Amniotic epithelial cell (primary cell): ENCODE data around the gene DNHD1.

Experiments
- DNase-seq: peaks from one replicate; pipeline ENCODE4 v3.0.0-alpha.2; 2010; ENCODE audit warnings: low read depth

DNHD1 gene

DNA sequence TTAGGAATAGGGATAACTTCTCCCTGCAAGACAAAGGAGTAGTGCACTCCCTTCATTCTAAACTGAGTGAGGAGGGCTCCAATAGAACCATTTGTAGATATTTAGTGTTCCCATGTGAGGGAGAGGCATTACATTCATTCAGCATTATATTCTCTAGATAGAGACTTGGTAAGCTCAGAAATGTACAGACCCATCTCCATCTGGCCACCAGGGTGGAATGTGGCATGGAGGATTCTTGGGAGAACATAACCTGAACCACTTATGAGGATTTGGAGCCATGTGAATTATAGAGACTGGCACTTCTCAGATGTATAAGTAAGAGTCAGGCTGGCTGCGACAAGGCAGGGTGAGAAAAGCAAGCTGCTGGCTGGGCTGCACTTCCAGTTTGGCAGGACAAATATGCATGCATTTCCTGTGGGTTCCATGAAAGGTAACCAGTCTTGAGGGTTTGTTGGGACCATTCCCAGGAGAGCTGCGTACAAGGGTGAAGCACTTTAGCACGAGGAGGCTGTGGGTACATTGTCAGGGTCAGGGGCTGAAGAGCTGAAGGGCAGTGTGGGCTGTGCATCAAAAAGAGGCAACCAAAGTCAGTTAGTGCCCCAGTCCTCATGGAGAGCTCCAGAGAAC lies 97.2 kb downstream of the DNHD1 start:
- DNase-seq: no peak

DNA sequence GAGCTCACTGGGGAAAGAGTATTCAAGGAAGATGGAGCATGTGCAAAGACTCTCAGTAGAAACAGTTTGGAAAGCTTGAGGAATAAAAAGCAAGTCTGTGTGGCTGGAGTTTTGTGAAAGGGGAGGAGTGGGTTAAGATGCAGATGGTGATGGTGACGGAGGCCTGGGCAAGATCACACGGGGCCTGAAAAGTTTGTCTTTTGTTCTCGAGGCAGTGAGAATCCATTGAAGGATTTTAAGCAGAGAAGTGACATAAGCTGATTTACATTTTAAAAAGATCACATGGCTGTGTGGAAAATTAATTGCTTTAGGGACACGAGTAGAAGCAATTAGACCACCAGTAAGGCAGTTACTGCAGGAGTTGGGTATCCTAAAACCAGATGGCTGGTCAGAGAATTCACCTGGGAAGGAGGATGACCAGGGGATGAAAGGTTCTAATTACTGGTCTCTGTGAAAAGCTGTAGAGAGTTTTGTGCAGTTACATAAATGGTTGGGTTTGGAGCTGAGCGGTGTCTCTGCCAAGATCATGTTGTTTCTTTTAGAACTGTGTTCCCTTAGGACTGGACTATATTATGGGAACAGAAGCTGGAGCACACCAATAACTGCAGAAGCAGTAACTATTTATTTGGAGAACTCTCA lies 99.3 kb downstream of the DNHD1 start:
- no peak for DNase-seq

DNA sequence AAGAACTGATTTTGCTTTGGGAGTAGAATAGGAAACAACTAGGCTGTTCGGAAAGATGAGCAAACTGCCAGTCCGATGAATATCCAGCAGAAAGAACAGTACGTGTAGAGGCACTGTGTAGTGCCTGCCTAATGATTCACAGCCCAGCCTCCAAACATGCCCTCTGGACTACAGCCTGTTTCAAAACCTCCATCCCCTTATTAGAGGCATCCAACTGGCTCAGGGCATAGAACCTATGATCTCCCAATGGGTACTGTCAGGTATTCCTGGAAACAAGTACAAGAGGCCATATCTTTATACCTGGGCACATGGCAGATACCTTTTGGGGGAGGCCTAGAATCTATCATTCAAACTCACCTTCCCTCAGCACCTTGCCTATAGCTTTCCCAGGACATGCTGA lies 101.5 kb downstream of the DNHD1 start:
- DNase-seq: no peak

DNA sequence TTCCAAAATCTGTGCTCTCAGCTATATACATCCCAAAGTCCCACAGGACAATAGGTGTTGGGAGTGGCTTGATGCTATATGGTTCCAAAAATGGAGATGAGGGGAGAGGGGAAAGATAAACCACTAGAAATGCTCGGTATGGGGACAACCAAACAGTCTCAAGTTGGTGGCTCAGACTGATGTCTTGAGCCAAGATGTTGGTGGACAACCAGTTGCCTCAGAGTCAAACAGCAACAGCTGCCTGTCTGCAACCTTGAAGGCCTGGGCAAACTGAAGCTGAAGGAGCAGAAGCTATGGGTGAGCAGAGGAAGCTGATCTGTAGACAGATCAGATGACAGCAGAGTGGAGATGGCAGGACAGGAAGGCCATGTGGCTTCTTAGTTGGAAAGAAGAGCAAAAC lies 102.4 kb downstream of the DNHD1 start:
- DNase-seq: no peak

DNA sequence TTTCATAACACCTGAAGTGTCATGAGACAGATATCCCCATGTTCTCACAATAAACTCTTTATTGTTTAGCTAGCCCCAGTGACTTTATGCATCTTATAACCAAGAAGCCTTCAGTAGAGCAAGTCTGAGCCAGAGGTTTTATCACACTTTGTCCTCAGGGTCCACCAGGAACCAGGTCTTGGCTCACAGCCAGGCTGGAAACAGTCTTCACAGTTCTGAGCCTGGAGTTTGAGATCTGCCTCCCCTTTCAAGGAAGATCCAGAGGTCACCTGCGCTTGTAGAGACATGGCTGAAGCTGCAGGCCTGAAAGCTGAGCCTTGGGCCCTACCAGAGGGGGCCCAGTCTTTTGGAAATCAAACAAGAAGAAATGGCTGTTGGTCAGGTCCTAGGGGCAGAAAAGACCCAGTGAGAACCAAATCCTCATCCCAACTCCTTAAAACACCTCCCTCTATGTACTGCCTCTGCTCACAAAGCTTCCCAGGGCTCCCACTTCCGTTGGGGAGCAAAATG lies 102.9 kb downstream of the DNHD1 start:
- no peak for DNase-seq

DNA sequence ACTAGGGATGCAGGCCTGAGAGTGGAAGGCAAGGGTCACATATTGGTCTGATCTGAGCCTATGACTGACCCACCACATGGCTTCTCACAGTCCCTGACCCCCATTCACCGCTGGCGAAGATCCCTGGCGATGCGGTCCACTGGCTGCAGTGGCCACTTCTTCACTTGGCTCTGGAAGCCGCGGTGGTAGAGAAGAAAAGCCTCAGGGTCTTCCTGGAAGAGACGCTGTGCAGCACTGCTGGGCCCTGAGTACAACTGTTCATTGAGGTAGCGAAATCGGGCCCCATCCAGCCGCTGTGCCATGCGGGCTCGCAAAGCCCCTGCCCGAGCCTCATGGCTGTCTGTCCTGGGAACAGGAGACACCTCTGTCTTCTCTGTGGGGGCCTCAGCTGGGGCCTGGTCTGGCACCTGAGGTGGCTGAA lies 104.0 kb downstream of the DNHD1 start:
- DNase-seq: no peak

DNA sequence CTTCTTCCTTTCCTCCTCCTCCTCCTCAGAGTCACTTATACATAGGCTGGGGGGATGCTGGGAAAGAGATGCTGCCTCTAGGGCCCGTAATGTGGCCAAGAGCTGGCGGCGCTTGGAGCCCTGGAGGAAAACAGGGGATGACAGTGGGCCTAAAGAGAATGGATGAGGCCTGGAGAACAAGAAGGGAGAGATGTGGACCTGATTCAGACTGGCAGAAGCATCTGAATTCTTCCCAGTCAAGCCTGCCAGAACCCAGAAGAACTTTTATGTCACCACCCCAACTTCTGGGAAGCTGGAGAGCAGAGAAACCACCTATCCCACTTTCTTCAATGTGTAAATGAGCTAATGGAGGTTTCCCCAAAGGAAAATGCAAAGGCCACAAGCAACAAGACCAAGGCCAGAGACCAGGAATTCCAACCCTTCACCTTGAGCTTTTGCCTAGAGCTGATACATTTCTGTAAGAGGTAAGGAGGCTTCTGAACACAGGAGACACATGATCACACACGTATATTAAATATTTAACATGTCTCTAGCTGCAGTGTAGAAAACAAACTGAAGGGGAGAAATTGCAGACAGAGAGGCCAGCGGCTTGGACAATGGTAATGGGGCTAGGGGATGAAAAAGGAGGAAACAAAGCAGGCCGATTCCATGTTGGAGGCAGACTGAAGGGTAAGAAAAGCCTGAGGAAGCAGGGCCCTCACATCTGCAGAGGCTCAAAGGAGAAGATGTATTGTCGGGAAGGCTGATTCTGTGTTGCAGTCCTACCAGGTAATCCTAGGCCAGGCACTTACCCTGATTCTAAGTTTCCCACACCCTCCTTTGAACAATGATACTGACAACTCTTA lies 105.2 kb downstream of the DNHD1 start:
- no peak for DNase-seq

DNA sequence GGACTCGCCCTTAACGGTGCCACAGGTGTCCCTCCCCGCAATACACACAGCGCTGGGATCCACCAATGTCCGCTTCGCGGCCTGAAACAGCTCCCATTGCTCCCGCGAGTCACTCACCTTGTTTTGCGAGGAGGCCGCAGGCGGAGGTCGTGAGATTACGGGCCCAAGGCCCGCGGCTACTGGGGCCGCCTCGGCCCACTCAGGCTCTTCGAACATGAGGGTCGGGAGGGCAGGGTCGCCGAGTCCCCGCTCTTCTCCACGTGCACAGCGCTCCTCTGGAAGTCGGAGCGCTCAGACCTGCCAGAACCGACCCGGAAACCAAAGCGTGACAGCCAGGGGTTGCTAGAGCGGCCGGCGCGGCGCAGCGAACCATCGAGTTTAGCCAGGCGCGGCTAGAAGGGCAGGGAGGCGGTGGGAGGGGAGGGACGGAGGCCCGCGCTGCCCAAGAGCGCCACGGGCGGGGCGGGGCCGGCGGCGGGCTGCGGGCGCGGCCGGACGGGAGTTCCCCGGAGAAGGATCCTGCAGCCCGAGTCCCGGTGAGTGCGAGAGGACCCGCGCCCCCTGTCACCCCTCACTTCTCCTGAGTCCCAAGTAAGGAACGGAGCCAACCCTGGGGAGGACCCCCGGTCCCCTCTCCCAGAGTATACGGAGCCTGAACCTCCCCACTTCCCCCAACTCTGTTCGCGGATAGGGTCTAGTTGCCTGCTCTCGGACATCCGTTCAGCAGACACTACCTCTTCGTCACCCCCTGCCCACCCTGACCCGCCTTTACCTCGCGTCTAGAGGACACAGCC lies 106.4 kb downstream of the DNHD1 start, which contains the start of the genes ILK and RRP8:
TSS of gene ILK (plus strand) at position 488 of the 794 bp plus-strand sequence. CDS start 498 bp downstream, outside the sequence.
TSS of gene RRP8 (minus strand) at position 330 of the 794 bp plus-strand sequence. CDS start at position 216, 114 bp downstream.
- DNase-seq: peak; percentile 84

DNA sequence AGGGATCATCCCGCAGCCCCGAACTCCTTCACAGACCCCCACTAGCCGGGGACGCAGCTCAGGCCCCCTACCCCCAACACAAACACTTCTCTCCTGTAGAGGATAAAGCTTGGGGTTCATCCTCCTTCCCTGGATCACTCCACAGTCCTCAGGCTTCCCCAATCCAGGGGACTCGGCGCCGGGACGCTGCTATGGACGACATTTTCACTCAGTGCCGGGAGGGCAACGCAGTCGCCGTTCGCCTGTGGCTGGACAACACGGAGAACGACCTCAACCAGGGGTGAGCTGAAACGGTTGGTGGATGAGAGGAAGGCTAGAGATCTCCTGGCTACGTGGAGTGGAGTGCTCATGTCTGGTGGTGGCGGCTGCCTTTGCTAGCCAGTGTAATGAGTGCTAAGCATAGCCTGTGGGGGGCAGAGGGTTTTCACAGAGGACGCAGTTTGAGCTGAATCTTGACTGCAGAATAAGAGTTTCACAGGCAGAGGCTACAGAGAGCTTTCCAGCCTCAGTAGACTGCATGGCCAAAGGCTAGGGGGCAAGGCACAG lies 107.1 kb downstream of the DNHD1 start:
- DNase-seq: peak; percentile 55

DNA sequence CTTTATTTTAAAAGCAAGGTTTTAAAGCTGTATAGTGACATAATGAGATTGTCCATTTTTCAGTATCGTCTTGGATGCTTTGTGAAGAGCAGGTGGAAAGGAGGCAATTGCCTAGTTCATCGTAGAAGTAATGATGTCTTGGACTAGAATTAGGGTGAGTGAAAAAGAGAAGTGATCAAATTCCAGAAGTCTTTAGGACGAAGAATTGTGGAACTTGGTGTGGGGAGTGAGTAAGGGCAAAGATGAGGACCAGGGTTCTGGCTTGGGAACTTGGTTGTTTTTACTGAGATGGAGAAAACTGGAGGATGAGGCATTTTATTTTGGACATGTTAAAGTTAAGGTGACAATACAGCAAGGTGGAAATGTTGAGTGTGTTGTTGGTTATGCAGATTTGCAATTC lies 107.7 kb downstream of the DNHD1 start:
- DNase-seq: no peak

DNA sequence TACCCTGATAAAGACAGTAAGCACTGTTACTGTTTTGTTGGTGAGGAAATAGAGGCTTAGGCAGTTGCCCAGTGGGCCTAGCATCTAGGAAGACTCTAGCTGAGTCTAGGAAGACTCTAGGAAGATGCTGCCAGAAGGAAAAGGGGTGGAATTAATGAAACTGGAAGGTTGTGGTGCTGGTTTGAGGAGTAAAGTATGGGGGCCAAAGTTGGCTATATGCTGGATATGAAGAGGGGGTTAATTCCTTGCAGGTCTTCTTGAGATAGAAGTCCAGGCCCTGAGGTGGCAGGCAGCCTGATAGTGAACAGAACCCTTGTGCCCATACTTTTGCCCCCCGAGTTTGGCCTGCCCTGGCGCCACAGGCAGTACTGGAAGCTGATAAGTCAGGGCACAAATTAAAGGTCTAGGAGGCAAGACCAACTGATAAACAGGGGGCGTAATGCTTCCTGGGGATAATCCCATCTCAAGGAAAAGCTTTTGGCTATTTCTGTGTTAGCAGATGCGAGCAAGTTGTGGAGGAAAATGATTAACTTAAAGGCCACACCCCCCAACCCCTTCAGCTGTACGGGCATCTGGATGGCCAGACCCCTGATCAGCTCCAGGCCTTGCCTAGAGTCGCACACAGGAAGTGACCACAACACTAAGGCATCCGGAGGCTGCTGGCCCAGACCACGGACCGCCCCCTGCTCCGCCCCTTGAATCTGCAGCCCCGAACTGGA lies 109.5 kb downstream of the DNHD1 start:
- DNase-seq: peak; percentile 89

DNA sequence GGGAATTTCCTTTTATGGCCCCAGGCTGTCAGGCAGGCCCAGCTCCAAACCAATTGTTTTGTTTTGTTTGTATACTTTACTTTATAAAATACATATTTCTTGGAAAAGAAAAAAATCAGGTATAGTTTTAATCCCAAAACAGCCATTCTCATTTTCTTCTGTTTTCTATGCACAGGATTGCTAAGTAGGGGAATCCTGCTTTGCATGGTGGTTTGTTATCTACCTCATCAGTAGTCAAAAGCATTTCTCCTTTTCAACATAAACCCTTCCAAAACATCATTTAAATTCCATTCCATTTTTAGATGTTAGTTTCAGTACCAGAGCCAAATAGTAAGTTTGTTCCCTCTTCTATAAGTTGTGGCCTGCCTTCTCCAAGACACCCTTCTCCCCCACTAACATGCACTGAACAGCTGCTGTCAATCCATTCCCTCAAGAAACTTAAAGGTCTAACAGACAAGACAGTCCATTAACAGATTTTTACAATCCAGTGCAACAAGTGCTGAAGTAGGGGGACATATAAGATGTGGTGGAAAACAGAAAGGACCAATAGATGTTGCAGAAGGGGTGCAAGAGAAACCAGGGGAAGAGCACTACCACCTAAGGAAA lies 110.2 kb downstream of the DNHD1 start:
- DNase-seq: peak; percentile 51

DNA sequence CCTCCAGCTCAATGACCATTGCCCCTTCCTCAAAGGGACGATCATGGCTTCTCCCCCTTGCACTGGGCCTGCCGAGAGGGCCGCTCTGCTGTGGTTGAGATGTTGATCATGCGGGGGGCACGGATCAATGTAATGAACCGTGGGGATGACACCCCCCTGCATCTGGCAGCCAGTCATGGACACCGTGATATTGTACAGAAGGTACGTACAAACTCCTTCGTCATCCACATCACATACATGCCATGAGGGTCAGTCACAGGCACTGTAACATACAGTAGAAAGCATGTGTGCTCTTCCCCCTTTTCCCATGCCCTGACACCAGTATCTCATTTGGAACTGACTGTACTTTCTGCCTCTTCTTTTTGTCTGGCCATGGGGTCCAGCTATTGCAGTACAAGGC lies 110.9 kb downstream of the DNHD1 start:
- no peak for DNase-seq

DNA sequence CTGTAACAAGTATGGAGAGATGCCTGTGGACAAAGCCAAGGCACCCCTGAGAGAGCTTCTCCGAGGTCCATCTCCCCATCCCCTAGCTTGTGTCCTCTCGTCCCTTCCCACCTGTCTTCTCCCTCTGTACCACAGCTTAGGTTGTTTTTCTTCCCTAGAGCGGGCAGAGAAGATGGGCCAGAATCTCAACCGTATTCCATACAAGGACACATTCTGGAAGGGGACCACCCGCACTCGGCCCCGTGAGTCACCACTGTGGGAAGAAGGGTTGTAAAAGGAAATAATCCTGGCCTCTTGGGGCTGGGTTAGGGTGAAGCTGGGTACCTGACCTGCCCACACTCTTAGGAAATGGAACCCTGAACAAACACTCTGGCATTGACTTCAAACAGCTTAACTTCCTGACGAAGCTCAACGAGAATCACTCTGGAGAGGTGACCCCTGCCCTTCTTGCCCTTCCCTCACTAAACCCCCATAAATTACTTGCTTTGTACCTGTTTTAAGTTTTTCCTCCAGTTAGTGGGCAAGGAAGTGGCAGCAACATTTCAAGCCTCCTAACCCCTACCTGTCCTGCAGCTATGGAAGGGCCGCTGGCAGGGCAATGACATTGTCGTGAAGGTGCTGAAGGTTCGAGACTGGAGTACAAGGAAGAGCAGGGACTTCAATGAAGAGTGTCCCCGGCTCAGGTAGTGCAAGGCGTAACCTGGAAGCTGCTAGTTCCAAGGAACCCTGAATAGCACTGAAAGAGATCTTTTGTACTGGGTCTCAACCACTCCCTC lies 111.8 kb downstream of the DNHD1 start:
- DNase-seq: peak; percentile 18

DNA sequence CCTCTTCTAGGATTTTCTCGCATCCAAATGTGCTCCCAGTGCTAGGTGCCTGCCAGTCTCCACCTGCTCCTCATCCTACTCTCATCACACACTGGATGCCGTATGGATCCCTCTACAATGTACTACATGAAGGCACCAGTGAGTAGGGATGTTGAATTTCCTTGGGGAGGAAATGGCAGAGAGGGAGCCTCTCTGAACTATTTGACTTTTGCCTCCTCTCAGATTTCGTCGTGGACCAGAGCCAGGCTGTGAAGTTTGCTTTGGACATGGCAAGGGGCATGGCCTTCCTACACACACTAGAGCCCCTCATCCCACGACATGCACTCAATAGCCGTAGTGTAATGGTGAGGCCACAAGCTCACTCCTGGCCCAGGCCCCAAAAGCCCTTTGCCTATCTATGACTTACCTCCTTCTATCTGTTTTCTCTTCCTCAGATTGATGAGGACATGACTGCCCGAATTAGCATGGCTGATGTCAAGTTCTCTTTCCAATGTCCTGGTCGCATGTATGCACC lies 112.5 kb downstream of the DNHD1 start:
- DNase-seq: no peak

DNA sequence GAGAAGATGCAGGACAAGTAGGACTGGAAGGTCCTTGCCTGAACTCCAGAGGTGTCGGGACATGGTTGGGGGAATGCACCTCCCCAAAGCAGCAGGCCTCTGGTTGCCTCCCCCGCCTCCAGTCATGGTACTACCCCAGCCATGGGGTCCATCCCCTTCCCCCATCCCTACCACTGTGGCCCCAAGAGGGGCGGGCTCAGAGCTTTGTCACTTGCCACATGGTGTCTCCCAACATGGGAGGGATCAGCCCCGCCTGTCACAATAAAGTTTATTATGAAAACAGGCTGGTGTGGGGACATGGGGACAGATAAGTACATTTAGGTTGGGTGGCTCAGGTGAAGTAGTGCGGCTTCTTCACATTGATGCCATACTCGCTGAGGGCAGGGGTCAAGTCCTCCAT lies 113.5 kb downstream of the DNHD1 start:
- no peak for DNase-seq

DNA sequence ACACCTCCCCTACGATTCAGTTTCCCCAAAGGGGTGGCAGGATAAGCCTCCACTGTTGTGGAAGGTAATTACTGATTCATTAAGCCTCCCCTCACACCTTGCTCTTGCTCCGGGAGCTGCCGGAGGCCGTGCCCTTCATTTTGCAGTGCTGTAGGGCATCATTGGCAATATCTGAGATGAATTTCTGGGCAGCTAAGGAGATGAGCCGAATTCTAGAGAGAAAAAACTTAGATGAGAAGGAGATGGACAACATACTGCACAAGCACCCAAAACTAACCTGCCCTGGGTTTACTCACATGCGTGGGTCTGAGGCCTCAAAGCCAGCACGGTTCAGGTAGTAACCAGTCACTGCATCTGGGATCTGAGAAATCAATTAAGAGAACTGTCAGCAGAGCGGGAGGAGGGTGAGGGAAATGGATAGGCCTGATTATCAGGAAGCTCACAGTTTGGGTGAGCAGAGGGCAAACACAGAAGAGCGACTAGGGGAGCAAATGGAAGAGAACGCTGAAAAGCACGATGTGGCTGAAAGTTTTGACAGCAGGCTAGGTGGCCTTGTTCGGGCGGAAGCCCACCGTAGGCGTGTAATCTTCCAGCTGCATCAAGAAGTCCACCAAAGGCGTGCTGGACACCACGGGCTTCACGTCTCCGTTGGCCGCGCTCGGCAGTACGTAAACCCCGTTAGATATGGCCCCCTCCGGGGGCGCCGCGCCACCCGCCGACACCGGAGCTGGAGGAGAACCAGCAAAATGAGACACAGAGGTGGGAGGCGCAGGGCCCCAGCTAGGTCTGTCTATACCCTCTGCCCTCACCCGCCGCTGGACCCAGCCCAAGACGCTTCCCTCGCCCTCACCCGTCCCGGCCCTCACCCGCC lies 114.2 kb downstream of the DNHD1 start:
- DNase-seq: peak; percentile 19

DNA sequence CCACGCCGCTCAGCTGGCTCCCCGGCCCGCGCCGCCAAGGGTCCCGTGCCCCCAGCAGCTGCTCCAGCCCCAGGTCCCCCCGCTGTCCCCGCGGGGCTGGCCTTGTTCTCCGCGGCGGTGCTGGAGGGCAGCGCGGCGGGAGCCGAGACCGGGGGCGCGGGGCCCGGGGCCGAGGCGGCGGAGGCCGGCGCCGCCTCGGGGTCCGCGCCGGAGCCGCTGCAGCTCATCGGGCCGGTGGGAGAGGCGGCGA lies 114.8 kb downstream of the DNHD1 start:
- no peak for DNase-seq
